GM18909 (cell line): ENCODE data around the gene WAC.
A peak's percentile ranks its signal among the peaks of the same experiment; 100 is the strongest.

Experiments
- ATAC-seq: cut with Tn5 transposase; IDR thresholded peaks from one replicate; pipeline ENCODE4 v1.9.1; 2021; ENCODE audit warnings: mild to moderate bottlenecking; ENCODE audit not compliant: unreplicated experiment, poor library complexity

The WAC gene

DNA sequence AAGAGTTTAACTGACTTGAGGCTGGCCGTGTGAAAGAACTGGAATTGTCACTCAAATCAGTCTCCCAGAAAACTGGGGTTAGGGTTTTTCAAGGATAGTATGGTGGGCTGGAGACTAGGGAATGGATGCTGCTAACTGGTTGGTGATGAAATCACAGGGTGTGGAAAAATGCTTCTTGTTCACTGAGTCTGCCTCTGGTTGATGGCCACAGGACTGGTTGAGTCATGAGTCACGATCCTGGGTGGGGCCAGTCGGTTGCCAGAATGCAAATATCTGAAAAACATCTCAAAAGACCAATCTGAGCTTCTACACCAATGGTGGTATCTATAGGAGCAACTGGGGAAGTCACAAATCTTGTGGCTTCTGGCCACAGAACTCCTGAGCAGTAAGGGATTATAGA is 128.1 kb downstream of the WAC start:
- no peak for ATAC-seq

DNA sequence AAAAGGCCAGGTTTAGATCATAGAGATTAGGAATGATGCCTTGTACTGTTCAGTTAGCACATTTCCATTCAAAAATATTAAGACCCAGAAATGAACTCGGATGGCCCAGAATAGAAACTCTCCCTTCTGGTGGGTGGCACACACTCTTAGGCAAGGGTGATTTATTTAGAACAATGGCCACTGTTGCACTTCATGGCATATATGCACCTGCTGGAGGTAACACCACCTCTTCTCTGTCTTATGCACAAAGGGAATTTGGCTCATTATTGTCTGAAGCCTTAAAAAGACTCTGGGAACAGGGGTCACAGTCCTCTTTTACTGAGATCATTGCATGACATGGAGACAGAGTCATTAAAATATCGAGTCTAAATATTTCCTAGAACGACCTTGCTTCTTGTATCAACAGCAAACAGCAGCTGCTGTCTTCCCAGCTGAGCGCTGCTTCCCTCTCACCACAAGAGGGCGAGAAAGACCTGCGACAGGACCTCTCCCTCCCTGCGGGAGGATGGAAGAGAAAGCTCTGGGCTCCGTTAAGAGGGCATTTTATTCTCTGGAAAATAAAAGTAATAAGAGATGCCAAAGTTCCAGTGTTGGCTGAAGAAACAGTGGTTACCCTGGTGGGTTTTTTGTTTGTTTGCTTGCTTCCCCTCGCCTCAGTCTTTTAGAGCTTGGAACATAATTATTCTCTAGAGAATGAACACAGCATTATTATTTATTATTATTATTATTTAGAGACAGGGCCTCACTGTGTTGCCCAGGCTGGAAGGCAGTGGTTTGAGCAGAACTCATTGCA is 130.9 kb downstream of the WAC start:
- peak; percentile 86 for ATAC-seq

DNA sequence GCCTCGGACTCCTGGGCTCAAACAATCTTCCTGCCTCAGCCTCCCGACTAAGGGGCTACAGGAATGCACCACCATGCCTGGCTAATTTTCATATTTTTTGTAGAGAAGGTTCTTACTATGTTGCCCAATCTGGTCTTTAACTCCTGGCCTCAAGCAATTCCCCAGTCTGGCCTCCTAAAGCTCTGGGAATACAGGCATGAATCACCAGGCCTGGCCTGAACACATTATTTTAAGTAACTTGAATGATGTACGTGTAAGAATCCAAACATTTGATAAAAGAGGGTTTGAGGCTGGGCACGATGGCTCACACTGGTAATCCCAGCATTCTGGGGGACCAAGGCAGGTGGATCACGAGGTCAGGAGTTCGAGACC is 131.4 kb downstream of the WAC start:
- ATAC-seq = no peak

DNA sequence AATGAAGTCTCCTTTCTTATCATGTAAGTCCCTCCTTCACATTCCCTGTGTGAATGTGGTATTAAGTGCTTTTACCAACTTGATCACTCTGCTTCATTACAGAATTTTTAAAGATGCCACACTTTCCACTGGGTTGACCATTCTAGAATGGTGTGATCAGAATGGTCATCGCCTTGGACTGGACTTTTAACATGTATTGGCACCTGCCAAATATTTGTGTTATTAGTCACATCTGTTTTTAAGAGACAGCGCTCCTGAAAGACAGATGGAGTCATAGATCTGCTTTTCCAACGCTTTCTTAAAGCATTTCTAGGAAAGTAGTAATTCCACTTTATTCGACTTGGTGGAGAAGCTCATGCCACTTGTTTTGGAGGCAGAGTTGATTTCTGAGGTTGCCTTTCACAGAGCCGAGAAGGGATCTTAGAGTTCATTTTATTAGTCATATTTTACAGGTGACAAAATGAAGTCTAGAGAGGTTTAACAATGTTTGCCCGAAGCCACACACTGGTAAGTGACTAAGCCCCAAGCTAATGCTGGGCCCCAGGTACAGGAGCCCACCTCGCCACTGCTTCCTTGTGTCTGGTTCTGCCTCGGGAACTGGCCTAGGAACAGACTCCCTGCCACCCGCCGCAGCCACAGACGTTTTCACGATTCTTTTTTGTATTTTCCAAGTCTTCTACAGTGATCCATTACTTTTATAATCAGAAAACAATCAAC is 134.0 kb downstream of the WAC start:
- ATAC-seq = no peak

DNA sequence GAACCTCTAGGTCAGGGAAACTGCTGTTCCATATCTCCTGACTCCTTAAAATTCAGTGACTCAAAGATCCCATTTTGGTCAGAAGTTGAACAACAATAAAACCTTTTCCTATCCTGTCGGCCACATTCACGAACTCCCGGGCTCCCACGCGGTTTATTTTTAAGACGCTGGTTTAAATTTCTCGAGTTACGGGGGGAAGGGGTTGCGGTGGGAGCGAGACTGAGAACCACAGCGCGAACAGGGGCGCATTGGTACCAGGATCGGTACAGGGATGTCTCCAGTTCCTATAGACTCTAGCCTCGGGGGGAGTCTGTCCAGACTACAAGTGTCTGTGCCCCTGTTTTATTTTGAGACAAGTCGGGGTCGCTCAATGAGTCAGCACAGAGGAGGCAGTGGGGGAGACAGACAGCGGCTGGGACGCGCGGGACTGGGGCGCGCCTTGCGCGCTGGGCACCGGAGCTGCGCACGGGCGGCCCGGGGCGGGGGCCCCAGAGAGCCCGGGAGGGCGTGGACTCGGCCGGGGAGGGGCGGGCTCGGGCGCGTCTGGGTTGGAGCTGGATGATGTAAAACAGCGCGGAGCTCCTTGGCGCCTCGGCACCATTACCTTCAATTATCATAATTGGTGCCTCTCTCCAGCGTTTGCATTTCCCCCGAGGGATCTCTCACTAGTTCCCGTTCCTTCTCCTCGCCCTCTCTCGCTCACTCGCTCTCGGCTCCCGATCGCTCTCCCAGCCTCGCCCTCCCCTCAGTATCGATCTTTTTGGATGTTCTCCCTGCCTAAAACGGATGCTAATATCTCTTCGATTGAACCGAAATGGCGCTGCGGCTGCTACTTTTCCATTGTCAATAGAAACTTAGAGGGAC is 135.7 kb downstream of the WAC start:
- no peak for ATAC-seq

DNA sequence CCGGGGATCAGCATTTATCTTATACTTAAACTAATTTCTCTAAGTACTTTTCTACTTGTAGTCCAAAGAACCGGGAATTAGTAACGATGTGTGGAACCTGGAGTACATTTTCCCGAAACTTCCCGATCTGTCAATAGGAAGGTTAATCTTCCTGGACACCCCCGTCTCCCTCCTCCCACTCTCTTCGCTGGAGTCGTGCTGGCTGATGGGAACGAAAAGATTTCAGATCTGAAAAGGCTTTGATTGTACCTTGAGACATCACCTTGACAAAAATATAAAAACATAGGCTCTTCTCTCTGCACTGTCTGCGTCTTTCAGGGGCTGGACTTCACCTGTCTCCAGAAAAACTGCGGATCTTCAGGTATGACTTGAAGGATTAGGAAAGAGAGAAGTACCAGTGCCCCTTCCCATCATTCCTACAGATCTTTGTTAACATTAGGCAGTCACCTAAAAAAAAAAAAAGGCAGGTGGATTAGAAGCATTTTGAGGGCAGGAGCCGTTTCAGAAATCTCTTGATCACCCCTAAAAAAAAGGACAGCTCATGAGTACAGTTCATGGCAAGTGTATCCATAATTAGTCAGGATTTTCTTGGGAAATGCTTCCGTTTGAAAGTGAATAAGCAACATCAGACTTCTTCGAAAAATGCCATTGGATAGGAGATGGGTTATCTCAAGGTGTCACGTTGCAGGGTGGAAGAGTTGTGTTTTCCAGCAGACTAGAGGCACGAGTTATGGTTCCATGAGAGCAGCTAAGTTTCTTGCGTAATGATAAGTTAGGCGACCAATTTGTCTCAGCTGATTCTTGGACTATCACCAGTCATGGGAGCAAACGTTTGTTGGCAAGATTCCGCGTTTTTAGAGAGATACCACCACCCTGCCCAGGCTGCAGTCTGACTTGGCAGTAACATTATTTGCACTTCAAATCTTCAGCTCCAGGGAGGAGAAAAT is 136.6 kb downstream of the WAC start:
- no peak for ATAC-seq
